Measurements from ENCODE around the gene DOCK2.

DOCK2 gene

GRCh38 chr5:169691471-169691870, 54.4 kb downstream of the DOCK2 start:
- DNase-seq (ENCODE audit: low spot score) = no peak

GRCh38 chr5:169694091-169694625, 57.1 kb downstream of the DOCK2 start:
- no peak for DNase-seq (ENCODE audit: low spot score)

DNA sequence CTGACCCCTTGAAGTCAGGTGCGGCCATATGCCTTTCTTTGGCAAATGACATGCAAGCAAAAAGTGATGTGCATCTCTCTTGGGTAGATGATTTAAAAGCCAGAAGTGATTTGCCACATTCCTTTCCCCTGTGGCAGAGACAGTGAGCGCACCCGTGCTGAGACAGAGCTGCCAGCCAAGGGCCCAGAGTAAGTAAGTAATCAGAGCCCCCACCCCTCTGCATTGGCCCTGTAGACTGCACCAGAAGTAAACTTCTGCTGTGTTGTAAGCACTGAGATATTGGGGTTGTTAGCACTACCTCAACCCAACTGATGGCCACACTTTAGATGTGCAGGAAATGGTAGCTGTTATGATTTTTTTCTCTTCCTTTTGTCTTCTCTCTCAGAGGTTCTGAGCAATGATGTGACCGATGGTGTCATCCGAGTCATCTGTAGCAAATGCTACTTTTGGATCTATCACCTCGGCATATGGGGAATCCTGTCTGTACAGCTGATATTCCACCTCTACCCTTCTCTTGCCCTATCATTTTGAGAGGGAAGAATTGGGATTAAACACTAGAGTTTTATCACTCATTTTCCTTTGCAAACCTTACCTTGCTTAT, 58.0 kb downstream of the DOCK2 start:
- DNase-seq (ENCODE audit: low spot score) = no peak

DNA sequence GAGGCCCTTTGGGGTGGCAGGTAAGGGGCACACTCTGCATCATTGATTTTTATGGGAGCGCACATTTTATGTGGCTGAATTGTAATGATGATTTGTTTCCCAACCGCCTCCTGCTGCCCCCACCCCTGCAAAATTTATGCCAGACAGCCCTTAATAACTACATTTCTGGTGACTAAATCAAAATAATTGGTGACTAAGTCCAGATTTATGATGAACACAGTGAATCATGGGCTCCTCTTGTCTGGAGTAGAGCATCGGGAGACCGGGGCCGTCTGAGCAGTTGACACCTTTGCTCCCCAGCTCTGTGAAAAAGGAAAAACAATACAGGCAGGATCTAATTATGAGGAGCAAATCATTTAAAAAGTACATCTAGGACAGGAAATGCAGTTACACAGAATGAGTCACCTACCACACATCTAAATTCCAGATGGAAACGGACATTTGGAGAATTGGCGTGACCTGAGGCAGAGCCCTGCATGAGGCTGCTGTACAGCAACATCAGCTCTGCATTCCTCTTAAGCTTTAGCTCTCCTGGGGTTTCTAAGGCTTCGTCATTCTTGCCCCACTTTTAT, 58.9 kb downstream of the DOCK2 start:
- DNase-seq (ENCODE audit: low spot score) = no peak

DNA sequence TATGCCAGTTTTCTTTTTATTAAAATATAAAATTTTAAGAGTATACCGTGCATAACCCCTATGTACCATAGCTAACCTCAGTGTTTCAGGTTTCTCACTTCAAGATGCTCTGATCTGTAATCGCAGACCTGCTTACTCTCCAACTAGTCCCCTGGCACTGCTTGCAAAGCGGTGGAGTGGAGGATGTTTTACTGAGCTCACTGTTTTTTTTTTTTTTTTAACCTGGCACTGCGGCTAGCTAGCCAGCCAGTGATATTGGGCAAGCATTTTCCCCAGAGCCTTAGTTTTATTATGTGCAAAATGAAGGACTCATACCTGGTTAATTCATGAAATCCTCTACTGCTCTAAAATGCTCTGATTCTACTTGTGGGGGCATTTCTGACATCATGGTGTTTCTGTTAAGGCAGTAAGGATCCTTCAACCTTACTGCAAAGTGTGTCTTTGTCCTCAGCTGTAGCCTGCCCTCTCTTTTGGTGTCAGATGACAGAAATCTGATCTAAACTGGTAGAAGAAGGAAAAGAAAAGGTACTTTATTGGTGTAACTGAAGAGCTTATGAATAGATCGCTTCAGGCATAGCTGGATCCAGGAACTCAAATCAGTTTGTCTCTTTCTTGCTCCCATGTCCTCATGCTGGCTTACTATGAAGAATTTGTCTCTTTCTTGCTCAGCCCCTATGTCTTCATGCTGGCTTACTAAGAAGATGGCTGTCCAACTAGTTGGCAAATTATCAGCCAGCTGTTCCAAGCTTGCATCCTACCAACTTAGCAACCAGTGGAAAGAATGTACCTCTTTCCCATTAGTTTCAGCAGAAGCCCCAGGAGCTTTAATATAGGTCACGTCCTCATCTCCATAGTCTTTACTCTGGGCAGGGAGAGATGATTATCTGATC, 59.8 kb downstream of the DOCK2 start:
- no peak for DNase-seq (ENCODE audit: low spot score)

DNA sequence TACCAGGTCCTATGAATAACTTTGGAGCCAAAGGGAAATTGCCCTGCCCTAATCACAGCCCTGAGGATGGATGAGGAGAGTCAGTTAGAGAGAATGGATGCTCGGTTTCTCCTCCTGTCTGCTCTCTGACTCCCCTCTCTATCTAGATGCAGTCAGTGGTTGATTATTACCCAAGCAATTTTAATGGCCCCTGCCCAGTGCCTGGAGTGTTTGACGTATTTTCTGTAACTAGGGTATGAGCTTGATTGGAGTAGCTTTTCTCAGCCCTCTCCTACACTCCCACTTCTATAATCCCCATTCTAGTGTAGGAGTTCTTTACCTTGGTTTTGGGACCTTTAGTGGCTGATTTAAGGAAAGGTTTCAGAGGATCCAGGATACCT, 60.4 kb downstream of the DOCK2 start:
- no peak for DNase-seq (ENCODE audit: low spot score)

DNA sequence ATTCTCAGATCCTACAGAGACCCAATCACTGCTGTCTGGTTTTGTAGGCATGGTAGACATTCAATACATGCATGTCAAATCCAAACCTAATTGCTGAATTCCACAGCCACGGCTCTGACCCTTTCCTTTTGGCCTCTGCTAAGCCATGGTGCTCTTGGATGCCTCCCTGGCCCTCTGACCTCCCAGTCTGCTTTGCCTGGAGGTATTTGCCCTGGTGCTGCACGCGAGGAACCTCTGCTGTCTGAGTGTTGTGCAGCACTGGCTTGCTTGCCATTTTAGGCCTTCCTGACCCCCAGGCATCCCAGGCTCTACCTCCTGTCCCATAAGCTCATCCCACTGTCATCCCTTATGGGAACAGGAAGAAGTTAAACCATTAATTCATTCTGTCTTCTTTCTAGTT, 60.9 kb downstream of the DOCK2 start:
- DNase-seq (ENCODE audit: low spot score) = no peak

DNA sequence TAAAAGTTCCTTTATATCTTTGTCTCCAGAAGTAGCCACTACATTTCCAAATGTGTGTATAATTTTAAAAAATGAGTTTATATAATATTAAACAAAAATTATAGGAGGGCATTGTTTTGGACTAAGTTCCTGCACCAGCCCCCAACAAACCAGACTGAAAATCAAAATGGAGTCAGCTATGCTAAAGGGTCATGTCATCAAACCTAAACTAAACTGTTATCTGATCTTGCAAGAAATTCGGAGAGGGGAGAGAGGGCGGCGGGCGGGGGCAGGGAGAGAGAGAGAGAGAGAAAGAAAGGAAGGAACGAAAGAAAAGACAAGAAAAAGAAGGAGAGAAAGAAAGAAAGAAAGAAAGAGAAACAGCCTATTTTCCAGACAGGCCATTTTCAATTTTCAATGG, 63.5 kb downstream of the DOCK2 start:
- no peak for DNase-seq (ENCODE audit: low spot score)

DNA sequence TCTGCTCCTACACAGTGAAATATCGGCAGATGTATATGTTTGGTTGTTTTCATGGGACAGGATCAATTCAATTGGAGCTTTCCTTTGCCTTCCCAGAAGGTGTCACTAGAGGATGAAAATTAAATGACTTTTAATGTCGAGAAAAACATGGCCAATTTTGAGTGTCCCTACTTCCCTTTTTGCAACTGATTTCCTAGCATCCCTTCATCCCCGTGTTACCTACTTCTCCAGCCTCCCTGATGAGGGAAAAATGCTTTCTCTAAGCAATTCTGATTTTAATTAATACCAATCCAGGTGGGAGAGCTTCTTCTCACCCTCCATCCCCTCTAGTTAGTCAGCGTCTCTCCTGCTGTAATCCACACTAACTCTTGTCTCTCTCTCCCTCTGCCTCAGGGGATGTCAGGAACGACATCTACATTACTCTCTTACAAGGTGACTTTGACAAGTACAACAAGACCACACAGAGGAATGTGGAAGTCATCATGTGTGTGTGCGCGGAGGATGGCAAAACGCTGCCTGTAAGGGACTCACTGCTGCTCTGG, 64.9 kb downstream of the DOCK2 start:
- DNase-seq (ENCODE audit: low spot score) = no peak

DNA sequence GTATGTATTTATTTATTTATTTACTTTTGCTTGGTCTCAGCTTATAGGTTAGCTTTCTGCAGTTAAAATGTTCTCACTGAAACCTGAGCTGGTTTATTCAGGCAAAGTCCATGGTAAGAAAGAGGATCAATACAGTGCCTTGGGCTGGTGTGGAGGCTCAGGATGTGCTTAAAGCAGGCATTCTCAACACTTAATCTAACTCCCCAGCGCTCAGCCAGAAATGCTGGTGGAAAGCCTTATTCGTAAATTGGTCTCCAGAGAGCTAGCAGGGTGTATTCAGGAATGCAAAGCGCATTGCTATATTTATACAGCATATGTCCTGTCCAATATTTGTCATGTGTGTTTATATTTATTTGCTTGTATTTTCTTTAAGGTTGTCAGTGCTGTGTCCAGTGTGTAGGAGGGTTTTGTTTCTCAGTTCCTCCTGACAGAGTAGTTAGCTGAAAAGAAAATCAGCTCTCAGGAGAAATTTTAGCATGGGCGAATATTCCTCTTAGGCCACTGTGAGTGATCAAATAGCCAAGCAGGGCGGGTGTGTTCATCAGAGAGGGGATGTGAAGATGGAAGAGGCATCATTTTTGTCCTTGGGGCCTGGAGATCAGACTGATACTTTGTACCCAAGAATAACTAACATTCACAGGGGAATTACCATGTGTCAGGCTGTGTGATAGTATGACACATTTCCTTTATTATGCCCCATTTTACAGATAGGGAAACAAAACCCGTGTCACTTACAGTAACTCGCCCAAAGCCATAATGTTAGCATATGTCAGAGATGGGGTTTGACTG, 65.8 kb downstream of the DOCK2 start:
- DNase-seq (ENCODE audit: low spot score) = no peak

GRCh38 chr5:169703813-169704212, 66.7 kb downstream of the DOCK2 start:
- DNase-seq (ENCODE audit: low spot score) = no peak

DNA sequence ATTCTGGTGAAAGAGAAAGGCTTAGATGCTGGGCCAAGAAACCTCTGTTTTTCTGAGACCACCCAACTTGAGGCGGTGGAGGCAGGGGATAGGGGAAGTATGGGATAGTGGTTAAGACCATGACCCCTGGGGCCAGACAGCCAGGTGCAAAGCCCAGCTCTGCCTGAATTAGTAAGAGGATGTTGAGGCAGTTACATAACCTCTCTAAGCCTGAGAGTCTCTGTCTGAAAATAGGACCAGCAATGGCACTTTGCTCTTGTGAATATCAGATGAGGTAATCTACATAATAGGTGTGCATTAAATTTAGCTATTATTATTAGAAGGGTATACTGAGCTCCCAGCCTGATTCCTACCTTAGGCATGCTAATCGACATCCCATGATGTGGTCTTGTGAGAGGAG, 68.2 kb downstream of the DOCK2 start:
- DNase-seq (ENCODE audit: low spot score) = no peak

GRCh38 chr5:169706071-169706470, 69.0 kb downstream of the DOCK2 start:
- no peak for DNase-seq (ENCODE audit: low spot score)

GRCh38 chr5:169706758-169707450, 69.8 kb downstream of the DOCK2 start:
- DNase-seq (ENCODE audit: low spot score) = no peak

DNA sequence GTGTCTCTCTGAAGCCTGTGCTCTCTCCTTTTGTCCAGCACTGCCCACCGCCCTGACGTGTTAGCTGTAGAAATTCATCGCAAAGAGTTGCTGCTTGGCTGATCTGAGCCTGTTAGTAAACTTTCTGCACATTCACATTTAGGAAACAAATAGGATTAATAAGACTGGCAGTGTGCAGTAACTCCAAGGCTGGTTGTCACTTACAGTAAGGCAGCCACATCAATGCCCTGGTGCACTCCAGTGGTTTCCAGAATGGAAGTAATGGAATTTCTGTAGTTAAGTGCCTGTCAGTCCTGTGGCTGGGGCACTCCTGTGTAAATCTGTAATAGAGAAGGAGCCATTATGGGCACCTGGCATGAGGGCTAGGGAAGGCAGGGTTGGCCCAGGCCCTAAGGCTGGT, 70.6 kb downstream of the DOCK2 start:
- no peak for DNase-seq (ENCODE audit: low spot score)

- DNase-seq (ENCODE audit: low spot score) = no peak
Measured at GRCh38 chr5:169710675-169711074, 73.6 kb downstream of the DOCK2 start.

- no peak for DNase-seq (ENCODE audit: low spot score)
Measured at GRCh38 chr5:169711551-169712225, 74.6 kb downstream of the DOCK2 start.

- DNase-seq (ENCODE audit: low spot score) = no peak
Measured at GRCh38 chr5:169712428-169712827, 75.4 kb downstream of the DOCK2 start.

- no peak for DNase-seq (ENCODE audit: low spot score)
Measured at GRCh38 chr5:169716287-169716686, 79.2 kb downstream of the DOCK2 start.

DNA sequence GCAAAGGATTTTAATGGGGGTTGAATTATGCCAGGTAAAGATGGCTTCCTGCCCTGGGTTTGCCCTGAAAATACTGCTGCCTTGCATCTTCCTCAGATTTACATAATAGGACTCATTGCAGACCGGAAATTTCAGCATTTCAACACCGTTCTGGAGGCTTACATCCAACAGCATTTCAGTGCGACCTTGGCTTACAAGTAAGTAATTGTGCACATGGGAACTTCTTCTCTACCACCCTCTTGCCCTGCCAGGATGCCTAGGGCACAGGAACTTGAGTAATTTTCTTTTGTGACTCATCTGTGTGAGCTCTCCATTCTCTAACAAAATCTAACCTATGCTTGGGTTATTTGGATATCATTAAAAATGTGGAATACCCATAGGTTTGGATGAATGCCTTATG, 80.2 kb downstream of the DOCK2 start:
- no peak for DNase-seq (ENCODE audit: low spot score)
